HG03469 (cell line): ENCODE measurements around the gene LGI2.
"Not testable (repeated sequence)": the region's sequence is repeated elsewhere in the genome, so short reads cannot be mapped to it uniquely, and the experiment has no call there.

ENCODE experiments used
- ATAC-seq: cut with Tn5 transposase; IDR thresholded peaks from one replicate; pipeline ENCODE4 v1.9.1; 2021; ENCODE audit warnings: mild to moderate bottlenecking, moderate library complexity, moderate number of reproducible peaks; ENCODE audit not compliant: unreplicated experiment

LGI2 gene, protein sequence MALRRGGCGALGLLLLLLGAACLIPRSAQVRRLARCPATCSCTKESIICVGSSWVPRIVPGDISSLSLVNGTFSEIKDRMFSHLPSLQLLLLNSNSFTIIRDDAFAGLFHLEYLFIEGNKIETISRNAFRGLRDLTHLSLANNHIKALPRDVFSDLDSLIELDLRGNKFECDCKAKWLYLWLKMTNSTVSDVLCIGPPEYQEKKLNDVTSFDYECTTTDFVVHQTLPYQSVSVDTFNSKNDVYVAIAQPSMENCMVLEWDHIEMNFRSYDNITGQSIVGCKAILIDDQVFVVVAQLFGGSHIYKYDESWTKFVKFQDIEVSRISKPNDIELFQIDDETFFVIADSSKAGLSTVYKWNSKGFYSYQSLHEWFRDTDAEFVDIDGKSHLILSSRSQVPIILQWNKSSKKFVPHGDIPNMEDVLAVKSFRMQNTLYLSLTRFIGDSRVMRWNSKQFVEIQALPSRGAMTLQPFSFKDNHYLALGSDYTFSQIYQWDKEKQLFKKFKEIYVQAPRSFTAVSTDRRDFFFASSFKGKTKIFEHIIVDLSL

DNA sequence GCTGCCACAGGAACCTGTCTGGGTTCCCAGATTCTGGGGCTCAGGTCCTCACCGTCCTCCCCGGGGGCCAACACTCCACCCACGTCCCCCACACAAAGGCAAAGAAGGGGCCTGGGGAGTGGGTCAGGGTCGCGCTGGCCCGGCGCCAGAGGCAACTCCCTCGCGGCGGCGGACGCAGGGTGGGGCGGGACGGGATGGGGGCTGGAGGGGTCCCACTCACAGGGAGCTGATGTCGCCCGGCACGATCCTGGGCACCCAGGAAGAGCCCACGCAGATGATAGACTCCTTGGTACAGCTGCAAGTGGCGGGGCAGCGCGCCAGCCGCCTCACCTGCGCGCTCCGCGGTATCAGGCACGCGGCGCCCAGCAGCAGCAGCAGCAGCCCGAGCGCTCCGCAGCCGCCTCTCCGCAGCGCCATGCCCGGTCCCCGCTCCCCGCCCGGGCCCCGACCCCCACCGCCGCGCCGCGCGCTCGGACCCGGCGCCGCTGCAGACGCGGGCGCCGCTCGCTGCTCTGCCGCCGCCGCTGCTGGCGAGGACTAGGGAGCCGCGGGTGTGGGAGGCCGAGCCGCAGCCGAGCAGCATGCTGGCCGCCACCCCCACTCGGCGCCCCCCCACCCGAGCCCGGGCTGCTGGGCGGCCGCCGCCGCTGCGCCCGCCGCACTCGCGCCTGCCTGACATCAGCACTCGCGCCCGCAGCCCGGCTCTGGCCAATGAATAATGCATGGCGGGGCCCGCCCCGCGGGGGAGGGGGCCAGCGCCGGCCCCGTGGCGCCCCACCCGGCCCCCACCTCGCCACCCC, at the start of gene LGI2:
Gene LGI2 (minus strand): TSS at position 670 of the 800 bp plus-strand sequence. CDS start 253 bp downstream, at position 417.
- no peak for ATAC-seq

DNA sequence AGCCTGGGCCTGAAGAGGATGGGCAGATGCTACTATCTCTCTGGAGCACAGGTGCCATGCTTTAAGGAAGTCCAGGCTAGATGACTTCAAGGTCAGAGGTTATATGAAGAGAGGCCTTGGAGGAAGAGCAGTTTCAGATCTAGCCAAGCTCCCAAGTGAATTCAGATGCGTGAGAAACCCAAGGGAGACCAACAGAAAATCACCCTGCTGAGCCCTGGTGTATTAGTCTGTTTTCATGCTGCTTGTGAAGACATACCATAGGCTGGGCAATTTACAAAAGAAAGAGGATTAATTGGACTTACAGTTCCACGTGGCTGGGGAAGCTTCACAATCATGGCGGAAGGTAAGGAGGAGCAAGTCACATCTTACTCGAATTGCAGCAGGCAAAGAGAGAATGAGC, 47.8 kb upstream of the LGI2 start:
- ATAC-seq: no peak

DNA sequence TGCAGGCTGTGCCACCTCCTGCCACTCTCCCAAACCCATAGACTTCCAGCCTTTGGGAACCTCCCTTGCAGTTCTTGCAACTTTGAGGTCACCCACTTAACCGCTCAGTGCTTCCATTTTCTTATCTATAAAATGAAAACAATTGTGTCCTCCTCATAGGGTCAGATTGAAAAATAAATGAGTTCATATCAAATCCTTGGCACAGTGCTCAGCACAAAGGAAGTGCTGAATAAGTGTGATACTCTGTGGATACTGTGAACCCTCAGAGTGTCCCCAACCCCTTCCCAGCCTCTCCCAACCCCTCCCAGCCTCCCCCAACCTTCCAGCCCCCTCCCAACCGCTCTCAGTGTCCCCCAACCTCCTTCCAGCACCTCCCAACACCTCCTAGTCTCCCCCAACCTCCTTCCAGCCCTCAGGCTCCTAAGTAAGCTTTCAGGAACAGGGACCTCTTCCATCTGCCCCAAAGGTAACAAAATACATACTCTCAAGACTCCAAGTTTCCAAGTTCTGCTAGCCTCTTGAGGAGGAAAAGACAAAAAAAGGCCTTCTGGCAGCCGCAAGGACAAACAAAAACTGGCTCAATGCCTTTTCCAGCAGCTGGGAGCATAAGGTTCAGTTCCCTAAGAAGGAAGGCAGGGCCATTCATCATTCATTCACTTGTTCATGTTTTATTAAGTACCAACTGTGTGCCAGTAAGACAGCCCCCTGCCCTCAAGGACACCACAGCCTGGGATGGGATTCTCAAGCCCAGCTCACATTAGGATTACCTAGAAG, 46.1 kb upstream of the LGI2 start:
- no peak for ATAC-seq

DNA sequence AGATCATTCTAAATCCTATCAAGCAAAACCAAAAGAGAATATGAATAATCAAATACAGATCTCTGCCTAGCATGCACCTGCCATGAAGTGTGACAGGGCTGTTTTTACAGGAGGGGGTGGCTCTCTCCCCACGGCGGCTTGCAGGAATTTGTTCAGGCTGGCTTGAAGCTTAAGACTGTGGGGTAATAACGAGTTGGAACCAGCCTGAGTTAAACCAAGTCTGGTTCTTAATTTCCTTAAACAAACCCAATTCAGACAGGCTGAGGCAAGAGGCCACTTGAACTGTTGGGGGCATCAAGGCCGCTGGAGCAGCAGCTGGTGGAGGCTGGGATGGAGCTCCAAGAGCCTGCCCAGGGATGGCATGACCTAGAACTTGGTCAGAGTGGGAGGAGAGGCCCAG, 45.1 kb upstream of the LGI2 start:
- no peak for ATAC-seq

DNA sequence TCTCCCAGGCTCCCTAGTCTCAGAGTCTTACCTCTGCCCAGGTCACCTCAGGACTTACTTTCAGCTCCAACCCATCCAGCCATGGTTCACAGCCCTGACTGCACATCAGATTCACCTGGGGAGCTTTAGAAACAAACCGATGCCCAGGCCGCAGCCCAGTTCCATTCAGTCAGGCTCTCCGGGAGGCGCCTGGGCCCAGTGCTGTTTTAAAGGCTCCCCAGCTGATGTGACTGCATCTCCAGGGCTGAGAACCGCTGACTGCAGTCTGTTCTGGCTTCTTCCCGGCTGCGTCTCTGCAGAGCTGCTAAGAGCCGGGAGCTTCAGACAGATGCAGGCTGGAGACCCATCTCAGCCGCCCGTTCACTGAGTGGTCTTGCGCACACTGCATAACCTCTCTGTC, 44.4 kb upstream of the LGI2 start:
- ATAC-seq: no peak

DNA sequence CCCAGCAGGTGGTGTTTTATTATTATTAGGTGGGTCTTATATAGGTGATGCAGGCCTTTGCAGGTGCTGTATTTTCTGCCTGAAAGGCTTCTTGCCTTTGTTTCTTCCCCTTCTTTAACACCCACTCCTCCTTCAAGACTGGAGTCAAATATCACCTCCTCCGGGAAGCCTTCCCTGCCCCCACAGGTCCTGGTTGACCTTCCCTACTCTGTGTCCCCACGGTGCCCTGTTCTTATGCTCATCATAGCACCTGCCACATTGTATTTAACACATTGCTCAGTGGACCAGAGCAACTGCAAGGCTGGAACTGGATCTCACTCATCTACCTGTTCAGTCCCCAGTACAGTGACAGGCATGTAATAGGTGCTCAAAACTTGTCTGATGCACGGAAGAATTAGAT, 39.8 kb upstream of the LGI2 start:
- ATAC-seq: no peak

DNA sequence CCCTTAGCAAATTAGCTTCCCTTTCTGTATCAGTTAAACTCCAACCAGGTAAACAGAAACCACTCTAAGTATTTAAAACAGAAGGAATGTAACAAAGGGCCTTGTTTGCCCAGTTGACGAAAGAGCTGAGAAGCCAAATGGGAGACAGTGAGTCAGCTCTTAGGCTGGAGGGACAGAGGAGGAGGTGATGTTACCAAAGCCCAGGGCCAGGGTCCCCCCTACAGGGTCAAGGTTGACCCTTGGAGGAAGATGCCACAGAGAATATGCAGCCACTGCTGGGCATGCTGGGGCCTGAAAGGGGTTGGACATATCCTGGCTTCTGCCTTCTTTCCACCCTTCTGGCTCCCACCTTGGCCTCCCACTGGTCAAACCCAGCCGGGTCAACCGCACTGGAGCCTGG, 38.3 kb upstream of the LGI2 start:
- no peak for ATAC-seq

DNA sequence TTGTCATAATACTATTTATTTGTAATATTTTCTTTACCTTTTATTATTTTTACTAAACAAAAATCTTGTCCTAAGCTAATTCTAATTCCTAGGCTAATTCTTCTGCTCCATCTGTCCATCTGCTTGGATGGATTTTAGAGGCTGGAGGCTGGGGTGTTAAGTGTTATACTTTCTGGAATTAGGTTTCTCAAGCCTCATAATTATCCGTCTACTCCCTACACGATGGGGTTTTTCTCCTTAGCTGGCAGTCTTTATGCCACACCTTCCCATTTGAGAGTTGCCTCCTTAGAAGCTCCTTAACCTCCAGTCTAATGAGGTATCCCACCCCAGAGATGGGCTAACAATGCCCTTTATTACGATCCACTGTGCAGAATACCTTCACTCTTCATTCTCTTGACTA, 37.6 kb upstream of the LGI2 start:
- no peak for ATAC-seq

DNA sequence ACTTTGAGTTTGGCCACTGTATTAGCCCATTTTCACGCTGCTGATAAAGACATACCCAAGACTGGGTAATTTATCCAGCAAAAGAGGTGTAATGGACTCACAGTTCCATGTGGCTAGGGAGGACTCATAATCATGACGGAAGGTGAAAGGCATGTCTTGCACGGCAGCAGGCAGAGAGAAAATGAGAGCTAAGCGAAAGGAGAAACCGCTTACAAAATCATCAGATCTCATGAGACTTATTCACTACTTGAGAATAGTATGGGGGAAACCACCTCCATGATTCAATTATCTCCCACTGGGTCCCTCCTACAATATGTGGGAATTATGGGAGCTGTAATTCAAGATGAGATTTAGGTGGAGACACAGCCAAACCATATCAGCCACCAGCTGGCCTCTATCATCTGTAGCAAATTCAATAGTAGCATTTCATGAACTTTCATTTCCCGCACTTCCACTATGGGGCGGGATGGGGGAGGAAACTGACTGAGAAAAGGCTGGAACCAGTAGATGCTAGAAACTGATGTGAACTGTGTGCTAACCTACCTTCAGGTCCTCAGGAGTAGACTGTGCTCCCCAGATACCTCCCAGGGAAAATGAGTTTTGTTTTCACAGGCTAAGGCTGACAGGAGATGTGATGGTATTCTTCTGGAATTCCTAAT, 35.3 kb upstream of the LGI2 start:
- ATAC-seq: no peak

DNA sequence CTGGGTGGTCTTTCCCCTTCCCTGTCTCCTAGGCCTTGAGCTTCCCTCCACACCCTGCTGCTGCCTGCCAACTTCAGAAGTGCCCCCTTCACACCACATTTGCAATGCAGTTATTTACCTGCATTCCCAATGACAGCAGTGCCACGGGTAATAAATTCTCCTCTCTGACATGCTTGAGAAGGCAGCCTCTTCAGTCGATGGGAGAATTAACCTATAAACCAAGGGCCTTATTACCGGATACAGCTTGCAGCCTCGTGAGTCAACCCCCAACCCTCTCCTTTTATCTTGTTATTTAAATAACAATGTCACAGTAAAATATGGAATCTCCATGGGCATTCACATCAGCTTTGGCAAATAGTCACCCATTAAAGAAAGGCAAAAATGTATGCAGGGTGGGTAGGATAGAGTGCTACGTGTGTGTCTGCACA, 34.7 kb upstream of the LGI2 start:
- no peak for ATAC-seq

DNA sequence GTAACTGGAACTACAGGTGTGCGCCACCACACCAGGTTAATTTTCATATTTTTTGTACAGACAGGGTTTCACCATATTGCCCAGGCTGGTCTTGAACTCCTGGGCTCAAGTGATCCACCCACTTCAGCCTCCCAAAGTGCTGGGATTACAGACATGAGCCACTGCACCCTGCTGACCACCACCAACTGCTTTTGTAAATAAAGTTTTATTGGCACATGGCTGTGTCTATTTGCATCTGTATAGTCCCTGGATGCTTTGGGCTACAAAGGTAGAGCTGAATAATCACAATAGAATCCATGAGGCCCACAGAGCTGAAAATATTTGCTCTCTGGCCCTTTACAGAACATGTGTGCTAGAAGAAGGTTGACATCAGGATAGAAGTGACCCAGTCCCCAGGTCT, 33.7 kb upstream of the LGI2 start:
- ATAC-seq: not testable (repeated sequence)

DNA sequence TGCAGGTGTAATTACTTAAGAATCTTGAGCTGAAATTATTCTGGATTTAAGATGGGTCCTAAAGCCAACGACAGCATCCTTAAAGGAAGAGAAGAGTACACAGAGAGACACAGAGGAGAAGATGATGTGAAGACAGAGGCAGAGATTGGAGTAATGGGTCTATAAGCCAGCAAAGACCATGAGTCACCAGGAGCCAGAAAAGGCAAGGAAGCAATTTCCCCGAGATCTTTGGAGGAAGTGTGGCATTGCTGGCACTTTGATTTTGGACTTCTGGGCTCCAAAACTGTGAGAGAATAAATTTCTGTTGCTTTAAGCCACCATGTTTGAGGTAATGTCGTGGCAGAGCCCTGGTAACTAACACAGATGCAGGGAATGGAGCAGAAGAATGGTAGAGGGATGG, 32.4 kb upstream of the LGI2 start:
- ATAC-seq: no peak

DNA sequence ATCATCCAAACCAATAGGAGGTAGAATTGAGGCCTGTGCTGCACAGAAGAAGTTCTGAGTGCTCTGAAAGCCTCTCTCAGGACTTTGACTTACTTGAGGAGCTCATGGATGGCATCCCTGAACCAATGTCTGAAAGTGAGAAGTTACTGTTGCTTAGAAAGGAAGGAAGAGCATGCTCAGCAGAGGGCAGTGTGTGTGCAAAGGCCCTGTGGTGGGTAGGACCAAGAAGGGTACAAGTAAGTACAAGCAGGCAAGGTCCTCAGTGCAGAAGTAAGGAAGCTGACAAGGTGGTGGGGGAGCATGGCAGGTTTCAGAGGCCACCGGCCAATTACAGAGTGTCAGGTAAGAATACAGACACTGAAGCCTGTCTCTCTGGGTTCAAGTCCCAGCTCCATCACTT, 31.4 kb upstream of the LGI2 start:
- no peak for ATAC-seq

DNA sequence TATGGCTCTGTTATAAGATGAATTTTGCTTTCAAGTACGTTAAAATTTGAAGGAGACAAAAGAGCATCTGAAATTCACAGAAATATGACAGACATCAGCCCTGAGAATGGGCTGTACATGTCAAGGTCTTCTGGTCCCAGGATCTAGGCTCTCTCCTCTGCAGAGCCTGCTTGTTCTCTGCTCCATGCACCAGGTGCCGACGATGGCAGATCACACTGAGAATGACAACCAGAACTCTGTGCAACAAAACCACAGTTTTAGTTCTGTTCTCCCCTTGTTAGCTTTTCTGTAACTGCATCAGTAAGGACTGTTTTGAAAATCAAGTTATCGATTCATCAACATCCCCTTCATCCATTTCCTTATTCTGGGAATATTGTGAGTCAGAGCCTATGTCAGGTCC, 30.9 kb upstream of the LGI2 start:
- ATAC-seq: no peak

DNA sequence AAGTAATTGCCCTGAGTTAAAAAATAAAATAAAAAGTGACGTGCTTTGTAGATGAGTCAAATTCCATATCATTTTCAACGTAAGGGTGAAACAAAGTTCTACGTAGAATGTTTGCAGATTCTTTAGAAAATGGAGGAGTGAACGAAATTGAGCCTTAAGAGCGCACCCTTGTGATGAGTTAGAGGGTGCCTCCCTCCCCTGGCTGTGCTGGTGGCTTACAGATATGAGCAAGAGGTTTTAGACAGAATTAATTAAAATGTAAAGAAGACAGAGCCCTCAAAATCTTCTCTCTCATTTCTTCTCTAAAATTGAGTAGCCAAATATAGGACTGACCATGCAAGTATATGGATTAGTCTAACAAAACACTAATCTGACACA, 30.2 kb upstream of the LGI2 start:
- ATAC-seq: no peak

DNA sequence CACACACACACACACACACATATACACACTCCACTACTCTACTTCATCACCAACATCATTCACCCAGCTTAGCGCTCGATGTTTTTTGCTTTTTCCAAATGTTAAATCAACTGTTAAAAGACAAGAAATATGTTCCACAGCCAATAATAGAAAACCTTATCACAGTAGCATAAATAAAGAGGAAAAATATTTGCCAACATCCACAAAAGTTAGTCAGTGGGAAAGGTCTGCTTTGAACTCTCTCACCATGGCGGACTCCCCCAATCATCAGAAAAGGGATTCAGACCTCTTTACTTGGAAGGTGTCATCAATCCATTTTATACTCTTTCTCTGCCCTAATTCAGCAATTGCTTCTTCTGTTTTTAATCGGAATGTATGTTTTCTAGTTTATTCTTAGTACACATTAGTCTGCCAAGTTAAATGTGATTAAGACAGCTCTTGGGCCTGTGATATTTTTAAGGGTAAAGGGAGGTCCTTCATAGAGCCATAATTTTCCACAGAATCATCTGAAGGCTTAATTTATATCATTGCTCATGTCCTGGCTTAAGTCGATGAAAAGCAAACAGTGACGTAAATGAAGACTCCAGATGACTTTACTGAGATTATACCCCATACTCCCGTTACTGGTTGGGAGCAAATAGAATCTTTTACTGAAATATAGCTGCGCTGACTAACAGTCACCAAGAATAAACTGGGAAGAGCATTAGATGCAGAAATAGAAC, 29.7 kb upstream of the LGI2 start:
- no peak for ATAC-seq

DNA sequence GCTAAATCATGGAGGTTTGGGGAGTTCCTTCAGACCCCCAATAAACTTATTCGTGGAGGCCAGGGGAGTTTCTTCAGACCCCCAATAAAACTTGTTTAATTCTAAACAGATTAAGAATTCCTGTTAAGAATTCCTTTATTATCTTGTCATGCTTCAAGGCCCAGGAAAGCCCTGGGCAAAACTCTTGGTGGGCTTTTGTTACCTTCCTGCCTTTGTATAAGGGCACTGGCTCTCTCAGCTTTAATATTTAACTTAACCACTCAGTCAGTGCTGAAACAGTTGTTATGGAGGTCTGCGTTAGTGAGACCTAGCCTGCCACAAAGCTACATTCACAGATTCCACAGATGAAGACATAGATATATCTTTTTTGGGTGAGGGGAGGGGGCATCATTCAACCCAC, 29.0 kb upstream of the LGI2 start:
- no peak for ATAC-seq

DNA sequence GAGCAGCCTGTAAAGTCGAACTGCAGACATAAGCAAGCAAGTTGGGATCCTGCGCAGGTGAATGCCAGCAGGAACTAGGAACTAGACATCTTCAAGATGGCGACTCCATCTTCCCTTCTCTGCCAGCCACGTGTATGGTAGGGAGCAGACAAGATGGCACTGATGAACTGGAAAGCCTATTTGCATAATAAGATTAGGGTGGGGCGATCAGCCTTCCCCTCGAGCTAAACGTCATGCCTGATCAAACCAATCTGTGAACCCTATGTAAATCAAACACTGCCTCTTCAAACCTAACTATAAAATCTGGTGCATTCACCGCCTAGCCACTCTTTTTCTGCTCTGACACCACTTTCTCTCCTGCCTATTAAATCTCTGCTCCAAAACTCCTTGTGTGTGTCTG, 28.1 kb upstream of the LGI2 start:
- no peak for ATAC-seq

DNA sequence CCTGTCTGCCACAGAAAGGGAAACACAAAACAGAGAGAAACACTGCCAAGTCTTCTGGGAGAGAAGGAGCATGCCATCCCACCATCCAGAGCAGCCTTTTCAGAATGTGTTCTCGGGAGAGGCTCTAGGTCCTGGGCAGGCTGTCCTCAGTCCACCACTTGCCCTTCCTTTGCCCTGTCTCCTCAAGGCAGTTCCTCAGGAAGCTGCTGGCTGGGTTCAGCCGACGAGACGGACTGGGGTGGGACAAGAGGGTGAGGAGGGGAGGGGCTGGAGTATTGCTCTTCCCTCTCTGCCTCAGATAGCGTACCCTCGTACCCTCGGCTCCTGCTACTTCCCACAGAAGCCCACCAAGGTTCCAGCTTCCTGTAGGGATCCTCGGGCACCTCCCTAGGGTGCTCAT, 26.6 kb upstream of the LGI2 start:
- ATAC-seq: no peak

DNA sequence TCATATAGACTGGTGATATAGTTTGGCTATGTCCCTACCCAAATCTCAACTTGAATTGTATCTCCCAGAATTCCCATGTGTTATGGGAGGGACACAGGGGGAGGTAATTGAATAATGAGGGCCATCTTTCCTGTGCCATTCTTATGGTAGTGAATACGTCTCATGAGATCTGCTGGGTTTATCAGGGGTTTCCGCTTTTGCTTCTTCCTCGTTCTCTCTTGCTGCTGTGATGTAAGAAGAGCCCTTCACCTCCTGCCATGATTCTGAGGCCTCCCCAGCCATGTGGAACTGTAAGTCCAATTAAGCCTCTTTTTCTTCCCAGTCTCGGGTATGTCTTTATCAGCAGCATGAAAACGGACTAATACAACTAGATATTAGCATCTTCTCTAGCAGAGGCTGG, 21.3 kb upstream of the LGI2 start:
- not testable (repeated sequence) for ATAC-seq
